ENCODE results near the gene SYCE1.

SYCE1 gene

DNA sequence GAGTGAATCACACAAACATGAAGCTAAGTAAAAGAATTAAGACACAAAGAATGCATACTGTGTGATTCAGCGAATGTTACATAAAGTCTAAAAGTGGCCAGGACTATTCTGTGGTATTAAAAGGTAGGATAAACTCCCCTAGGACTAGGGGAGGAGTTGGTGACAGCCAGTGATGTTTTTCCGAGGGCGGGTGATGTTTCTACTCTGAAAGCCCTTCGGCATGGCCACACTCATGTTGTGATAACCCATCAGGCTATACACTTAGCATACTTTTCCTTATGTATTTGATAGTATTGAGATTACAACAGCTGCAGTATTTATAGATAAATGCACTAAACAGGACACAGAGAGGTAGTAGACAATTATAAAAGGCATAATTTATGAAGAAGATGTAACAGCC, 54.0 kb downstream of the SYCE1 start:
- DNase-seq: no peak

DNA sequence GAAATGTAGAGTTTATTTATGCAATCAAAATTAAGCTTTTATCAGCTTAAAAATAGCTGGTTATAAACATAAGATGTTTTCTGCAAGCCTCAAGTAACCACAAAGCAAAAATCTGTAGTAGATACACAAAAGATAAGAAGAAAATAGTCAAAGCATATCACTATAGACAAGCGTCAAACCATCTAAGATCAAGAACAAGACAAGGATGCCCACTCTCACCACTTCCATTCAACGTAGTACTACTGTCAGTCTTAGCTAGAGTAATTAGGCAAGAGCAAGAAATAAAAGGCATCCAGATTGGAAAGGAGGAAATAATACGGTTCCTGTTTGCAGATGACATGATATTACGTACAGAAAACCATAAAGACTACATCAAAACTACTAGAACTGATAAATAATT, 55.7 kb downstream of the SYCE1 start:
- no peak for DNase-seq
